HG02884 (cell line): ENCODE measurements around the gene MAGI1.

Experiments
- ATAC-seq: cut with Tn5 transposase; IDR thresholded peaks from one replicate; pipeline ENCODE4 v1.9.1; 2021; ENCODE audit warnings: mild to moderate bottlenecking, moderate library complexity; ENCODE audit not compliant: unreplicated experiment

MAGI1 gene

DNA sequence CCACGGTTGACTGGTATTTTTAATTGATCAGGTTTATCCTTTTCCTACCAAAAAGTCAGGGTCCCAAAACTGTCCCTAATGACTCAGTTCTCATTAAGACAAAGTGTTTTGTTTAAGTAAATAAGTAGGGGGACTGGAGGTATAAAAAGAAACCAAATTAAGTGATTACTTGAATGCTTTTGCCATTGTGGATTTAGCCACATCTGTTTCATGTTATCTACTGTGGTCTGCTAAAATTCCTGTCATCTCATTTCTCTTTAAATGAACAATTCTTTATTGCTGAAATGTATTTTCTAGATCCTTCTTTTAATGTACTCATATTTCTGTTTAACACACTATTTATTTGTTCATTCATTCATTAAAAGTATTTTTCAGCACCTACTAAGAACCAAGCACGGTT is 725.1 kb downstream of the MAGI1 start:
- ATAC-seq: no peak

DNA sequence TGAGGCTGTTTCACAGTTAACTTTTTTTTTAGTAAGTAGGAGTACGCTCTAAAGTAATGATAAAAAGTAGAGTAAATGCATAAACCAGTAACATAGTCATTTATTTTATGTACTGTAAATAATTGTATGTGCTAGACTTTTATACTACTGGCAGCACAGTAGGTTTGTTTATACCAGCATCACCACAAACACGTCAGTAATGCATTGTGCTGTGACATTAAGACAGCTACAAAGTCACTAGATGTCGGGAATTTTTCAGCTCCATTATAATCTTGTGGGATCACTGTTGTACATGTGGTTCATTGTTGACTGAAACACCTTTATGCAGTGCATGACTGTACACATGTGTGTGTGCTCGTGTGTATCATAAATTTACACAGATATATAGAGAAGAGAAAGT is 732.9 kb downstream of the MAGI1 start:
- no peak for ATAC-seq
